NCI-H128 (cell line): ENCODE data around the gene MSMO1.

Source experiments
- DNase-seq: peaks from one replicate; lab custom pipeline; 2025; ENCODE audit not compliant: unreplicated experiment; lab: John Stamatoyannopoulos, UW

Gene MSMO1

DNA sequence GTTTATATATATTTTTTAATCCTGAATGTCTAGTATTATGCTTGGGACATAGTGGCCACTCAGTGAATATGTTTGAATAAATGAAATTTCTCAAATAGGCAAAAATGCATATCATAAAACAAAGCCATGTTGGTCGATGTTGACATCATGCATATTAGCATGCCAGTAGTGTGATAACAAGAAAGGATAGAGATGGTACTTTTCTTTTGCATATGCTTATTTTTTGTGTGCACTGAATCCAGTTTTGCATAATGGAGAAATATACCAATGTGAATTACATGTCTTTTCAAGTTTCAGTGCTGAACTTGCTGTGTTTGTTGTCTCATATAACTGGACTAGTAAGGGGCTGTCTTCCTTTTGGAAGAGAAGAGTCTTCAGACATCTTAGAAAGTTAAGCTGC lies 58.9 kb downstream of the MSMO1 start:
- DNase-seq = no peak

DNA sequence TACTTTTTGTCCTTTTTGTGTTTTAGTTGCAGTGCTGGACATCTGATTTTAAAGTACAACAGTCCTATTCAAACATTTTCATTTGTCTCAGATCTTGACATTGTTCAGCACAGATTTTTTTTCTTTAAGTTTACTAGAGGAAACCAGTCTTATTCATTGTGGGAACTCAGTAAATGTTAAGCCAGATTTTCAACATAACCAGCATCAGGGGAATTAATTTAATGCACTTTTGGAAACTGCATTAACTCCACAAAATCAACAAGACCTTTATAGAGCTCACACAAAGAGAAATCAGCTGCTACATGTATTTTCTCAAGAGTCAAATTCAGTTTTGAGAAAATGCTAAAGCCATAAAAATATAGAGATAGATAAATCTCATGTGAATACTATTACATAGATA lies 61.3 kb downstream of the MSMO1 start:
- DNase-seq = no peak
